Skin of body (tissue), 2 donors: ENCODE measurements around the gene ARHGEF6. TPM values are rescaled to one million over a fixed set of nuclear protein-coding genes. Genes with fewer than 3 reads are reported as not detected.

Experiments used
- DNase-seq: peaks from one replicate; lab custom pipeline; 2025; lab: John Stamatoyannopoulos, UW
- total RNA-seq: library from RNA; depleted of rRNA; stranded (reverse); fragments of >200 nt; gene quantifications from one replicate; pipeline ENCODE4 v1.2.3, GENCODE V29; 2014

Gene ARHGEF6
- total RNA-seq, 1 donor from 2014 or later: 18.6 TPM

DNA sequence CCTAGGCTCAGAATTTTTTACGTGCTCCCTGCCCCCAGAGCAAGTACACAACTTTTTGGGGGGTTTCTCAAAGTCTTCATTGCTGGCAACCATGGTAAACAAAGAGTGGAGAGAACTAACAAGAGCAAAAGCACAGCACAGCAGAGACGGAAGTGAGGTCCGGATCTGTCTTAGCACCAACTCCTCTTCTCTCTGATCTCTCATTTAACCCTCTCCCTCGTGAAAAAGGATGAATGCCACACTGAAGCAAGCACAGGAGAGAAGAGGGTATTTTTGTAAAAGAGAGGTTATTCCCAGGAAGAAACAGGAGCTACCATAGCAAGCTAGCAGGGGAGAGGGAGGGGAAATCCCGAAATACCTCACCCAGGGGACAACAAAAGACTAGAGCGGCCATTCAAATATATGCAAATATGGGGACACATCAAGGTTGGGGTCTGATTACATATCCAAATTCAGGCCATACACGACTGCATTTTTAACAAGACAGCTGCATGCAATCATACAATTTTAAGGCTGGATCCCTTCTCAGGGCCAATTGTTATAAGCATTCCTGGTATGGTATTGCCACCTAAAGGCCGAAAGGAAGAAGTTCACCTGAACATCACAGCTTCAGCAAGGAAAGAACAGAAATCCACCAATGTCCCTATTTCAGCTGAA, 86.2 kb downstream of the ARHGEF6 start:
- peak; percentile 42 for DNase-seq

DNA sequence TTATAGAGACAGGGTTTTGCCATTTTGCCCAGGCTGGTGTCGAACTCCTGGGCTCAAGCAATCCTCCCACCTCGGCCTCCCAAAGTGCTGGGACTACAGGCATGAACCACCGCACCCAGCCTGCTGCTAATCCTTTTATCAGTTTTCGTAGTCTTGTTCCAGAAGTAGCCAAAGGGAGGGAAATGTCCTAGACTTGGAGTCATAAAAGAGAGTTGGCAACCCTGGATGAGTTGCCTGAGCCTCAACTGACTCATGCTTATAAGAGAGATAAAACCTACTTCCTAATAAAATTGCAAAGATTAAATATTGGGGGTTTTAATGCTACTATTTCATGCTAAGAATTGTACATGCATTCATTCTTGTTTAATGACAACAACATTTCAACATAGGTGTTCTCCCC, 88.5 kb downstream of the ARHGEF6 start:
- no peak for DNase-seq

DNA sequence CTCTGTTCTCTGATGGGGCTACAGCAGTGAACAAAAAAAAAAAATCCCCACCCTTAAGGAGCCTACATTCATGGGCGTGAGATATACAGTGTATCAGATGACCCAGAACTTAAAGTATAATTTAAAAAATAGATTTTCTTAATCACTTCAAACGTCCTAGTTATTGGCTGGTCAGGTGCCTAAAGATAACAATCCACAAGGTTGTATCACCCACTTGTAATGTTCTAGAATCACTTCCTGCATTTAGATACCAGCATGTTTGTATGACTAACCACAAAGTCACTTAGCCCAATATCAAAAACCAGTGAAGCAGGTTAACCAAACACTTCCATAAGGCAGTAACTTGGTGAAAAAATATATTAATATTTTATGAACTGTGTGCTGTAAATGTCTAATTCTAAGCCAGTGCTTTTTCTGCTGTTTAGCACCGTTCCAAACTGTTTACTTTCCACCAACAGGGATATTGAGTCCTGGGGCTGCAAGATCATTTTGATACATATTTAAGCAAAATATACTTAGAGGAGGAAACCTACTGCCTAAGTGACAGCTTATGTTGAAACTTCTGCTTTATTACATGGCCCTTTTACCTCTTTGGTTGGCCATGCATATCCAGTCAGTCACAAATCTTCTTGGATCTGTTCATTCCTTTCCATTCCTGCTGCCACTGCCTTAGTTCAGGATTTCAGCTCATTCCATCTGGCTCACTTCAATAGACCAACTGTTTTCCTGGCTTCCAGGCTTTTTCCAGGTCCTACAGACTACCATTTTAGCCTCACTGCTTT, 89.5 kb downstream of the ARHGEF6 start:
- no peak for DNase-seq

DNA sequence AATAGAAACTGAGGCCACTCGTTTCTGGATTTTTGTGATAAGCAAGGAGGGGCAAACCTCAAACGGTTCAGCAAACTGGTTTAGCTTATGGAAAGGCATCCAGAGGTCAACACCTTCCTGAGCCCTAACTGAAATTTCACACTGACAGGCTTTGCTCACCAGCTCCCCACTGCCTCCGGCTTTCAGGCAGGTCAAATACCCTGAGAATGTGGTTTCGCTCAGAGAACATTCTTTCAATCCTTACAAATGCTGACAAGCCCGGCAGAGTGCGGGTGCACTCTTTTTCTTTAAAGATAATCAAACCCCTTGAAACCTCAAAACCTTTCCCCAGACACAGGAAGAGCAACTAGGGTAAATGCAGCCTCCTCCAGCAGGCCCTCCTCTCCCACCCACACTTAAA, 91.3 kb downstream of the ARHGEF6 start:
- no peak for DNase-seq

DNA sequence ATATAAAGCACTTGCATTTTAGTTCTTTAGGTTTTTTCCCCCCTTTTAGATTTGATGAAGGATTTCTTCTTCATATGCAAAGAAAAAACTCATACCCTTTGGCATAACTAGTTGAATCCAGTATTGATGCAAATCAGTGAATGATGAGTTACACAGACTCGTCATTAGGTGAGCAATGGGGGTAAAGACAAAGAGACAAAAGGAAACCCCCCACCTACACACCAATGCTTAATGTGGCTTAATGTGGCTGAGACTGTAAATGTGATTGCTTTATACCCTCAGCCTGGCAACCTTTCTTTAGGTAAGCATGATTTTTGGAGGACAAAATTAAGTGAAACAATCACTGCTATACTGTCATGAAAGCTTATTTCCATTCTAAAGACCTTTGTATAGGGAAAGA, 93.3 kb downstream of the ARHGEF6 start:
- no peak for DNase-seq

DNA sequence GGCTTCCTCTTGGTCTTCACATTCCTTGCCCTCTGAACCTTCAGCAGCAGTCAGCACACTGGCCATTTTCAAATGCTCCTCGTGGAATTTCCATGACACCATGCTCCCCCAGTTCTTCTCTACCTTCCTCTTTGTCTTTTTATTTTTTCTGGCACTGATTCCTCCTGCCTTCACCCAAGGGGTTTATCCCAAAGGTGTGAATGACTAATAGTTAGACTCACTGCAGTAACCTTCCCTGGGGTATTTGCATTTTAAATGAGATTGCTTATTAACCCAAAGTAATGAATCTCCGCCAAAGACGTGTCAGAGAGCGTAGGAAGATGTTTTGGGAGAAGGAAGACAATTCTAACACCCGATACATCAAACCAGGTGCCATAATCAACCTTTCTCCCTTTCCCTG, 96.6 kb downstream of the ARHGEF6 start:
- no peak for DNase-seq

DNA sequence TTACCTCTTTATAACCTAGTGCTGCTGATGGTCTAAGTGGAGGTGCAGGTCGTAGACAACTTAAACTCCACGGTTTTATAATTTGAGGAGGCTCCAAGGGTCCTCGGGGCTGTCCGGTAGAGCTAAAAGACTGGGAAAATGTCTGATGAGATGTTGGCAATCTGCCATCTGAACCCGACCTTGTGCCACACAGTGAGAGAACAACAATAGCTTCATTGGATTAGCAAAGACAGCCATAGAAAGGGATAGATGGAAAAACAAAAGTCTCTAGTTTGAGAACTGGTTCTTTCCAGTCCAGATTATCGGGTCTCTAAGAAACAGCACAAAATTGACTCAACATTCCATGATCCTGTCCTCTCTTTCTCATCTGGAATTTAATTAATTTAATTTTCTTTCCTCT, 101.2 kb downstream of the ARHGEF6 start:
- DNase-seq: no peak

DNA sequence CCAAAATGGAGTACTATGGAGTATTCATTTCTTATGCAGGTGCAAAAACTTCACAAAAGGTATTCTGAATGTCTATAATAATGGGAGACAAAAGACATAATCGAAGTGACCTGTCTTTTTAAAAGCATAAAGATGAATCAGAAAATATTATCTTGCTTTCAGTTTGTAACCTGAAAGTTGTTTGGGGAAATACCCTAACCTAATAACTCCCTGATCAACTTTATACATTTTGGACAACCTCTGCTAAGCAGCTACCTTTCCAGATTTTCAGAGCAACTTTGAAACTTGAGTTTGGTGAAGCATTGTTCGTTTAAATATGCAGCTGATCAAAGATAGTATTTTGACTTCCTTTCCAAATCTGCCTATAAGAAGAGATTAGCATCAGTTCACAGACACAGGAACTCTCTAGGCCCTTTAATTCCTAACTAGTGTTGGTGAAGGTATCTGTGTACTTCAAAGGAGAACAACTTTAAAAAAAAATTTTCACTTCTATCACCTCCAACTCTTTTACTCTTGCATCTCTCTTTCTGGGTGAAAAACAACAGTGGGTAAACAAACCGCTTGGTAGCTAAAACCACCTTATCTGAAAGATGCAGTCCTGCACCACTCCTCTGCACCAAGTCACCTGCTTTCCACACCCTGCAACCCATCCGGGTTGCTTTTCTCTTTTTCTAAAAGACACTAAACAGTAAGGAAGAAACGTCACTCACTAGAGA, 106.3 kb downstream of the ARHGEF6 start:
- no peak for DNase-seq

DNA sequence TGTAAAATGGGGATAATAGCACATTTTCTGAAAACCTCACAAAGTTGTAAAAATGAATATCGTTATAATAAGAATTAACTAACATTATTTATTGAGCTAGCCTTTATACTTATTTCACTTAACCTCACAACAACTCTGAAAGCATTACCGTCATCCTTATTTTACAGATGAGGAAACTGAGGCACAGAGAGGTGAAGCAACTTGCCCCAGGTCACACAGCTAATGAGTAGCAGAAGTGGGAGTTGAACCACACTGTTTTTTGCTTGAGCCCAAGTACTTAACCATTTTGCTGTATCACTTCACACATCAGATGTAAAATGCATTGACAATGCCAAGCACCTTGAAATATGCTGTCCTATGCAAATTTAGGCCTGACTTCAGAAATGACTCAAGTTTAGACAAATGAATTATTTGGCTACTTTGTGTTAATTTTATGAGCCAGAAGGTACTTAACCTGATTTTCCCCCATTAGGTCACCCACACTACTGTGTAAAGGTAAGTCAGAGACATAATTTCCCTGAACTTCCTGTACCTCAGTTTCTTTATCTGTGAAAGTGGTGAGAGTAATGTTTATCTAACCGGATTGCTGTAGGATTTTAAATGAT, 109.6 kb downstream of the ARHGEF6 start:
- no peak for DNase-seq

DNA sequence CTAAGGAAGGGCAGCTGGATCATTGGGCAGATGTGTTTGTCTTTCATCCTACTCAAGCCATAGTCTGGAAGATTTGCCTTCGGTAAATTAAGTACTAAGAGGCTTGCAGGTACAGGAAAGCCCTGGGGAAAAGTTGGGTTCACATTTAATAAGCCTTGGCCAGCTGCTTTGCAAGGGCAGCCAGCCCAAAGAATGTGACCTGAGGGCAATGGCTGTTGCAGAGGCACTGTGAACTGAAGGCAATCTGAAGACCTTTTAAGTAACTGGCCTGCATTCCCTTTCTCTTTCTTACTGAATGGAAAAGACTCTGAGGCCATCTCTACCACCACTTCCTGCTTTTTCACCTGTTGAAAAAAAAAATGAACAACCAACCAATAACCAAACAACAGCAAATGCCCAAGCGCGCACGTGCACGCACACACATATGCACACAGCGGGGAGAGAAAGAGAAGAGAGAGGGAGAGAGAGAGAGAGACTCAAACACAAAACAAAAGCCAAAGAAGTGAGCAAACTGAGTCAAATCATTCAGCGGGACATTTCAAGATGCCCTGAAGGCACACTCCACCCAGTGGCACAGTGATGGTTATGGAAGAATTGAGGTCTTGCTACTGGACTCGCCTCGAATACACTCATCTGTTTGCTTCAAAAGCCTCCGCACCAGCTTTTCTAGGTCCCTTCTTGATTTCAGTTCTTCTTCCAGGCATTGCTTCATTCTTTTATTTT, 113.1 kb downstream of the ARHGEF6 start:
- DNase-seq: no peak

DNA sequence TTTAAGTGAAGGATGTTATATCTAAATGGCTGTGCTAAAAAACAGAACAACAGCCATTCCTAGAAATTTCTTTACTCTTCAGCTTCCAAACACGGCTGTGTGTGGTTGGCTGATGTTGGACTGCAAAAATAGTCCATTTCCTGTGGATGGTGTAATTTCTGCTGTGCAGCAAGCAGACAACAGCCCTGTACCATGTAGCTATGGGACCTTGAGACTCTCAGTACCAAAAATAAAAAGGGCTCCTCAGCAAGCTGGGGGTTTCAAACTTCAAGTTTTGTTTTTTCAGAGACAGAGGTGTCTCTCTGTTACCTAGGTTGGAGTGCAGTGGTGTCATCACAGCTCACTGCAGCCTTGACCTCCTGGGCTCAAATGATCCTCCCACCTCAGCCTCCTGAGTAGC, 114.6 kb downstream of the ARHGEF6 start:
- DNase-seq: no peak

DNA sequence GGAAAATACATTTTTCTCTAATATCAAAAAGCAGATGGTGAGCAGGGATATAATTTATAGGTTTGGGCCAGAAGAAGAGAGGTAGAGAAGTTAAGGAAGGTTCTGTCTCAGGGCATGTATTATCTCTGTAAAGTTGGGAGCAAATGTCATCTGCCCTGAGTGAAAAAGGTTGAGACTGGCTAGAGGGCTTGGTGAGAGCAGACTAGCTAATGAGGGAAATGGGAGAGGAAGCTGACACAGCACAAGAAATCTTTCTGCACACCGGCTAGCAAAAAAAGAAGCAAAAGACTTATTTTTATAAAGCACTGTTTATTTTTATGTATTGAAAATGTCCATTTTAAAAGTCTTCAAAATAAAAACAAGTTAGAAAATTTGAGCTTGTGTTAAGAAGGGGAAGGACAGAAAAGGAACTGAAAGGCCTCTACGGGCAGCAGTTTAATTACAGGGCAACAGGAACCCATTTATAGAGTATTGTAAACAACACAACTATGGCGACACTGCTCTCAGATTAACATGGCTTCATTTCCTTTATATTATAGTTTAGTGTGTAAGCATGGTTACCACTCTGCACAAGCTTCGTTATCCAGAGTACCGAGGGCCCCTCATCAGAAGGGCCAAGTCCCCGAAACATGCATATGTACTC, 115.4 kb downstream of the ARHGEF6 start:
- no peak for DNase-seq

DNA sequence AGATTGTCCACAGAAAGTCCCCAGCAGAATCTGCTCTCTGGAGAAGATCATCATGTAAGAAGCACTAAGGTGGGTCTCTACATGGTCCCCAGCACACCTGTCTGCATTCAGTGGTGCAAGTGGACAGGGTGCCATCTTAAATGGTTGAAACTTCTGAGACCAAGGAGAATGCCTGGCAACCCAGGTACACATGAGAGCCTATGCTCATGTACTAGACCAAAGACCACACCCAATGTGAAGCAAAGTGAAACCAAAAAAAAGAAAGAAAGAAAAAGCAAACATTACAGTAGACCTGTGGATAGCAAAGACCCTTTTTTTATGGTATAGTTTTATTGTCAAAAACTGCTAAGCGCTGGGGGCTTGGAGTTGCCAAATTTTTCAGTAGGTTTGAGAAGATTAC, 117.8 kb downstream of the ARHGEF6 start:
- no peak for DNase-seq

DNA sequence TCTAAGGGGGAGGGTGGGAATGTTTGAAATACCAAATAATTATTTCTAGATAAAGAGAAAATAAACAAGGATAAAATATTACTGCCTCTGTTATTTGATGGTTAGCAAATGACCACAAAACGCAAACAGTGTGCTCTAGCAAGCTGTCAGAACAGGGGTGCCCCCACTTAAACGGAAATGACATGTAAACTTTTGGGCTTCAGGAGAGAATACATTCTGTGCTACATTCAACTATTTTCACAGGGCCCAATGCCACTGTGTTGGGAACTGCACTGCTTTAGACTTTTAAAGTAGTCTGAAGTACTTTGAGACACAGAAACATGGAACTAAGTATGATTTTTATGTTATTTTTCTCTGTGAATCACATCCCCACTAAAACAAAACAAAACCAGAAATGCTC, 118.6 kb downstream of the ARHGEF6 start:
- DNase-seq: no peak

DNA sequence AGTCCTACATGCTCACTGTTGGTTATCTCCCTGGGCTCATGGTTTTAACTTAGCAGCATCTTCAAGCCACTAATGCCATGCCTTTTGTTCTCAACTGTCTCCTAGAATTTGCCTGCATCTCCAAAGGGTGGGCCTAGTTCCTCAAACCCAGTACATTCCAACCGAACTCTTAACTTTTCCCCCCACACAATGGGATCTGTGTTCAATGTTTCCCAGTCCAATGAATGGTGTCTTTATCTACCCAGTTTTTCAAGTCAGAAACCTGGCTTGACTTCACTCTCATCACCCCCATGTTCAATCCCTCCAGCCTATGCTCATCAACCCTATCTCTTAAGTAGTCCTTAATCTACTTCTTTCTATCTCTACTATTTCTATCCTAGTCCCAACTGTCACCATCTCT, 119.8 kb downstream of the ARHGEF6 start:
- no peak for DNase-seq

DNA sequence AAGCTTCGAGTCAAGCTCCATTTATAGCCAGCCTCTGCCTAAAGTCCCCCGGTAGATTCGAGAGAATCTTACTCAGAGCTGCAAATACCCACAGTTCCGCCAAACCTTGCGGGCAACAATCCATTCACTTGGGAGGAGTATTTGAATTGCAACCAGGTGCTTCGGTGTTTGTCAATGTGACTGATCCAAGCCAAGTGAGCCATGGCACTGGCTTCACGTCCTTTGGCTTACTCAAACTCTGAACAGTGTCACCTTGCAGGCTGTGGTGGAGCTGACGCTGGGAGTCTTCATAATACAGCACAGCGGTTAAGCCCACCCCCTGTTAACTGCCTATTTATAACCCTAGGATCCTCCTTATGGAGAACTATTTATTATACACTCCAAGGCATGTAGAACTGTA, 121.6 kb downstream of the ARHGEF6 start:
- DNase-seq: no peak

DNA sequence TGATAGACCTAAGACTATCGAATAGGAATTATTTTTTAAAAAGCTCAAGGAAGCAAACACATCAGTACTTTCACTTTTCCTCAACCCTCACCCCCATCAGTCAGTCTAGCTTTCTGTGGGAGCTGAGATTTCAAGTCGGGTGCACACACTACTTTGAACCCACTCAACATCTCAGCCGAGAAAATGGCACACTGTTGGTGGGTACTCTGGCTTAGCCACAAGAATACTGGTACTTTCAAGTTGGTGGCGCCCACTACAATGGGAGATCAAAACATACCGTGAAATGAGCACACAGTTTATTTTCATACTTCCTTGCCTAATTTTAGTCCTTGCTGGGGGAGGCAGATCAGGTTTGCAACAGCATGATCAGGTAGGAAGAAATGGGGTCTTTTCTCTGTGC, 122.6 kb downstream of the ARHGEF6 start:
- DNase-seq: no peak

DNA sequence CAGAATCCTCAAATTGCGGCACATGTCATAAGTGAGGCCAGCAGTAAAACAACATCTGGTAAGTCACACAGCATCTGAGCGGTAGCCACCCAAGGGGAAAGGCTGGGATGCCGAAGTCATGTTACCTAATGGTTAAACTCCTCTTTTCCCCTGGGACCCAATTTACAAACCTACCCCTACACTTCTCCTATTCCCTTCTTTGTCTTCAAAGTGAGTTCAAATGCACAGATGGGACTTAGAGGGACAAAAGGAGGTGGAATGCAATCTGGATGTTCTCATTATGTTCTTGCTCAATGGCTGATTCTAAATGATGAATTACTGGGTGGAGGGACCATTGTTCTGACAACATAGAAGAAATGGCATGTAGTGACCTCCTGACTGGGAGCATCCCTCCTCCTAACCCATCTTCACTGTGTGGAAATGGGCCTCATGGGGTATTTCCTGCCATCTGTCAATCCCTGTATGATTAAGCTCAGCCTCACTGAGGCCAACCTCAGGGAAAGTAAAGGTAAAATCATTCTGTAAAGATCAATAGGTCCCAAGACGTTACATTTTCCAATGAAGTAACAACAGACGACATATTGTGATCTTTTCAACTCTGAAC, 124.3 kb downstream of the ARHGEF6 start:
- DNase-seq: no peak

DNA sequence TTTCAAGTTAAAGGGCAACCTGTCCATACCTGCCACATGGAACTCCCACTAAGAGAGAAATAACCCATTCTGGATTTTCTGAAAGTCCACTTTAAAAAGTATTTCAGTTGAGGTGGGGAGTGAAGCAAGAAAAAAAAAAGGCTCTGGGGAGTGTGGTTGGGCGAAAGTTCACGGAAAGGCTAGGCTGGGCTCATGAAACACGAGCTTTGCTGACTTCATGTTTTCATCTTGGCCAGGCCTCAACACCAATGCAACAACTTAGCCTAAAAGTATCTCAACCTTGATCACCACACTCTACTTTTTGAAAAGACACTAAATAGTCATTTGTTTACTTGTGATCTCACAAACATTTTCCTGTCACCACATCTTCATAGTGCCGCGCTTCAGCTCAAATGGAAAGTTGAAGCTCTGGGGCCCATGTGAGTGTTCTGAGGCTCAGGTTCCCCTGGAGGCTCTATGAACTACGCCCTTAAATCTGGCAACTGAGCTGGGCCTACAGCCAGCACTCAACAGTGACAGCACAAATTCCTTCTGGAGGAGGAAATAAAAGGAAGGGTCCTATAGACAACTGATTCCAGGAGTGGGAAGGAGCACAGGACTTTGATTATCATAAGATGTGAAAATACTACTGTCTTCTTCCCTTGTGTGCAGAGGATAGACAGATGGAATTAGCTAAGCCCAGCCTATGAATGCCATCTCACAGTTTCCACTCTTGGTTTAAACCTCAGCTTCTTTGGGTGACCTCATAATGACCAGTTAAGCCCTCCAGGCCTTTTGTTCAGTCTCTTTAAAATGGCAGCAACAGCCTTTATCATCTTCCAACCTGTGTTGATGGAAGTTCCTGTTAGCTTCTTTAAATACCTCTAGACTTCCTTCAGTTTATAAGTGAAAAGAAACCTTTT, 127.7 kb downstream of the ARHGEF6 start:
- DNase-seq: no peak

DNA sequence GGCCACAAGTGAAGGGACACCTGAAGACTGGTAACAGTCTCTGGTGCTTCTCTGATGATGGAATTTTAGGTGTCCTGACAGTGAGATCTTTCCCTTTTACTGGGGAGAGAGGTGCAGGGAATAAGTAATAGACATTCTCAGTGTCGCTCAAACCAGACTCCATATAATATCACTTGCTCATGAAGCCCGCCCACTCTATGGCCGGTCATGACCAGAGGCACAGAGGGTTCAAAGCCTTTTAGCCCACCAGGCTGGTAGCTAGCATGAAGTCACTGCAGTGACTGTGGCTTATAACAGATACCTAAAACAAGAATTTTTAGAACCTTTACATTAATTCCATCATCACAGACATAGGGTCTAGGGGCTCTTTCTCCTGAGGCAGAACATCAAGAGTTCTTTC, 129.9 kb downstream of the ARHGEF6 start:
- no peak for DNase-seq
